GM10248 (cell line): ENCODE measurements around the gene ZBTB37.

Experiments
- CTCF ChIA-PET: fragments of 300-600 bp; sonication (Branson Sonifier 250); formaldehyde crosslinking; extraction: SDS; loops from one replicate; lab custom pipeline; 2021; ENCODE audit warnings: antibody characterized with exemption; lab: Yijun Ruan, JAX
- POLR2A ChIA-PET: fragments of 350-650 bp; sonication (Branson Sonifier 250); formaldehyde crosslinking; extraction: SDS; loops from one replicate; lab custom pipeline; 2020; ENCODE audit warnings: antibody characterized with exemption; lab: Yijun Ruan, JAX
- DNase-seq: peaks from one replicate; pipeline ENCODE4 v3.0.0; 2012; ENCODE audit errors: extremely low spot score
- CTCF ChIP-seq: IDR thresholded peaks from 2 replicates; pipeline ENCODE4 v1.5.1; 2012; ENCODE audit warnings: mild to moderate bottlenecking, low read depth; ENCODE audit errors: extremely low read depth, missing control alignments, control extremely low read depth

ZBTB37 gene

GRCh38 chr1:173934440-173934839 is 66.3 kb downstream of the ZBTB37 start:
- POLR2A ChIA-PET: no interaction called here
- DNase-seq: no peak
- TF ChIP-seq CTCF: no peak
- CTCF ChIA-PET: interaction anchor here (0.9 to 1.9 kb wide), 3 partner anchors 19 to 275 kb away, joined by 3 to 4 read pairs (median 3); no protein-coding TSS in a partner anchor

- CTCF ChIA-PET: interaction anchor here (1.4 kb wide), 1 partner anchor 1195 kb away, joined by 4 read pairs; no protein-coding TSS in a partner anchor
- POLR2A ChIA-PET: no interaction called here
Observed at GRCh38 chr1:173937062-173937461, 68.9 kb downstream of the ZBTB37 start.

GRCh38 chr1:173946380-173946921 is 78.3 kb downstream of the ZBTB37 start:
- TF ChIP-seq CTCF: no peak
- no peak for DNase-seq
- POLR2A ChIA-PET: no interaction called here
- CTCF ChIA-PET: interaction anchor here (1.5 kb wide), 1 partner anchor 24 kb away, joined by 3 read pairs; no protein-coding TSS in a partner anchor

More at GRCh38 chr1:173937062-173937461, 68.9 kb downstream of the ZBTB37 start:
- DNase-seq: peak; percentile 27
- no peak for TF ChIP-seq CTCF

DNA sequence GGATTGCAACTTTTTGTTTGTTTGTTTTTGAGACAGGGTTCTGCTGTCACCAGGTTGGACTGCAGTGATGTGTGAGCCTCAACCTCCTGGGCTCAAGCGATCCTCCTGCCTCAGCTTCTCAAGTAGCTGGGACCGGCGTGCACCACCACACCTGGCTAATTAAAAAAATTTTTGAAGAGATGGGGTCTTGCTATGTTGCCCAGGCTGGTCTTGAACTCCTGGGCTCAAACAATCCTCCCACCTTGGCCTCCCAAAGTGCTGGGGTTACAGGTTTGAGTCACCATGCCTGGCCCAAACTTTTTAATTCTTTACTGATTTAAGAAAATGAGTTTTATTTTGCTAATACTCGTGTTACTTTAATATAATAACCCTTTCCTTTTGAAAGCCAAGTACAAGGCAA is 80.4 kb downstream of the ZBTB37 start:
- CTCF ChIA-PET: interaction anchor here (1.9 kb wide), 1 partner anchor 9 kb away, joined by 5 read pairs; no protein-coding TSS in a partner anchor
- TF ChIP-seq CTCF: no peak
- DNase-seq: no peak
- POLR2A ChIA-PET: no interaction called here
